ENCODE results near the gene RAC2.

DNA sequence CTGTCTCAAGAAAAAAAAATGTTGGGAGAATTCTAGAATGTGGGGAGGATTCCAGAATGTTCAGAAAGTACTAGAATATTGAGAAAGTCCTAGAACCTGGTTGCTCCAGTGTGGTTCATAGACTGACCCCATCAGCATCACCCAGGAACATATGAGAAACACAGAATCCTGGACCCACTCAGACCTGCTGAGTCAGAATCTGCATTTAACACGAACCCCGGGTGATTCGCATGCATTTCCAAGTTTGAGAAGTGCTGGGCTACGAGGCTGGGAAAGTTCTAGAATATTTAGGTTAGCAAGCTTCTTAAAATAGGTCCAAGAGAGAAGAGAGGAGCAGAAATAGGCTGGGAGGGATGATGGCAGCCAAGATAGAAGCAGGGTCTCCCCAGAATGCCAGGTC lies 62.4 kb downstream of the RAC2 start:
- TF ChIP-seq, protein P1, sequence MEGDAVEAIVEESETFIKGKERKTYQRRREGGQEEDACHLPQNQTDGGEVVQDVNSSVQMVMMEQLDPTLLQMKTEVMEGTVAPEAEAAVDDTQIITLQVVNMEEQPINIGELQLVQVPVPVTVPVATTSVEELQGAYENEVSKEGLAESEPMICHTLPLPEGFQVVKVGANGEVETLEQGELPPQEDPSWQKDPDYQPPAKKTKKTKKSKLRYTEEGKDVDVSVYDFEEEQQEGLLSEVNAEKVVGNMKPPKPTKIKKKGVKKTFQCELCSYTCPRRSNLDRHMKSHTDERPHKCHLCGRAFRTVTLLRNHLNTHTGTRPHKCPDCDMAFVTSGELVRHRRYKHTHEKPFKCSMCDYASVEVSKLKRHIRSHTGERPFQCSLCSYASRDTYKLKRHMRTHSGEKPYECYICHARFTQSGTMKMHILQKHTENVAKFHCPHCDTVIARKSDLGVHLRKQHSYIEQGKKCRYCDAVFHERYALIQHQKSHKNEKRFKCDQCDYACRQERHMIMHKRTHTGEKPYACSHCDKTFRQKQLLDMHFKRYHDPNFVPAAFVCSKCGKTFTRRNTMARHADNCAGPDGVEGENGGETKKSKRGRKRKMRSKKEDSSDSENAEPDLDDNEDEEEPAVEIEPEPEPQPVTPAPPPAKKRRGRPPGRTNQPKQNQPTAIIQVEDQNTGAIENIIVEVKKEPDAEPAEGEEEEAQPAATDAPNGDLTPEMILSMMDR (IDR thresholded peaks at IDR 0.05 in 2 of 3, conservative IDR thresholded peaks at IDR 0.05 in 1 of 3; ENCODE audit: insufficient read depth in 2 of 3, low read depth in 1 of 3, low read length in 3 of 3), result no peak
- no peak for TF ChIP-seq JUND (IDR thresholded peaks at IDR 0.05; ENCODE audit: borderline replicate concordance, low read depth, low read length)
- TF ChIP-seq JUND (tag; IDR thresholded peaks at IDR 0.05; ENCODE audit: borderline replicate concordance, low read depth, low read length), result no peak
- no peak for TF ChIP-seq CHD1 (IDR thresholded peaks at IDR 0.05; ENCODE audit: low read length)
- no peak for TF ChIP-seq EP300 (IDR thresholded peaks at IDR 0.05; ENCODE audit: low read length)
- no peak for TF ChIP-seq NCOR1 (IDR thresholded peaks at IDR 0.05)
- TF ChIP-seq ZKSCAN8 (CRISPR knock-in tag; IDR thresholded peaks at IDR 0.05), result no peak
- no peak for TF ChIP-seq STAG1 (CRISPR knock-in tag; IDR thresholded peaks at IDR 0.05; ENCODE audit: borderline replicate concordance)
- TF ChIP-seq, protein P2, sequence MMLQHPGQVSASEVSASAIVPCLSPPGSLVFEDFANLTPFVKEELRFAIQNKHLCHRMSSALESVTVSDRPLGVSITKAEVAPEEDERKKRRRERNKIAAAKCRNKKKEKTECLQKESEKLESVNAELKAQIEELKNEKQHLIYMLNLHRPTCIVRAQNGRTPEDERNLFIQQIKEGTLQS (IDR thresholded peaks at IDR 0.05), result no peak
- TF ChIP-seq, protein P2 (CRISPR knock-in tag; conservative IDR thresholded peaks at IDR 0.05), result no peak
- TF ChIP-seq CEBPB (tag; IDR thresholded peaks at IDR 0.05), result no peak
- no peak for TF ChIP-seq POLR2A (conservative IDR thresholded peaks at IDR 0.05)
- TF ChIP-seq, protein P3, sequence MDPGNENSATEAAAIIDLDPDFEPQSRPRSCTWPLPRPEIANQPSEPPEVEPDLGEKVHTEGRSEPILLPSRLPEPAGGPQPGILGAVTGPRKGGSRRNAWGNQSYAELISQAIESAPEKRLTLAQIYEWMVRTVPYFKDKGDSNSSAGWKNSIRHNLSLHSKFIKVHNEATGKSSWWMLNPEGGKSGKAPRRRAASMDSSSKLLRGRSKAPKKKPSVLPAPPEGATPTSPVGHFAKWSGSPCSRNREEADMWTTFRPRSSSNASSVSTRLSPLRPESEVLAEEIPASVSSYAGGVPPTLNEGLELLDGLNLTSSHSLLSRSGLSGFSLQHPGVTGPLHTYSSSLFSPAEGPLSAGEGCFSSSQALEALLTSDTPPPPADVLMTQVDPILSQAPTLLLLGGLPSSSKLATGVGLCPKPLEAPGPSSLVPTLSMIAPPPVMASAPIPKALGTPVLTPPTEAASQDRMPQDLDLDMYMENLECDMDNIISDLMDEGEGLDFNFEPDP (CRISPR knock-in tag; IDR thresholded peaks at IDR 0.05), result no peak
- no peak for TF ChIP-seq BCL6 (CRISPR knock-in tag; IDR thresholded peaks at IDR 0.05)
- no peak for TF ChIP-seq FOXJ3 (CRISPR knock-in tag; IDR thresholded peaks at IDR 0.05)
- TF ChIP-seq ZNF274 (IDR thresholded peaks at IDR 0.05; ENCODE audit: borderline replicate concordance, low read depth, low read length), result no peak

All from K562 (cell line).